SK-N-SH (cell line): ENCODE measurements around the gene CDK9. TPM values are rescaled to one million over a fixed set of nuclear protein-coding genes. Genes with fewer than 3 reads are reported as not detected.

Source experiments
- CTCF ChIA-PET: fragments of 300-600, 350-600 bp; formaldehyde crosslinking; extraction: SDS; loops from one replicate; lab custom pipeline; 2021; lab: Yijun Ruan, JAX
- POLR2A ChIA-PET: fragments of 350-600 bp; sonication (Branson Sonifier 250); formaldehyde crosslinking; extraction: SDS; loops from one replicate; lab custom pipeline; 2020; ENCODE audit warnings: antibody characterized with exemption, inconsistent platforms; lab: Yijun Ruan, JAX
- DNase-seq: peaks from one replicate; pipeline ENCODE4 v3.0.0; 2012
- H2AFZ ChIP-seq: fragments of 200-600 bp; sonication (generic); 2 replicates; pipeline ENCODE4 v1.8.1; 2016; ENCODE audit warnings: antibody characterized with exemption, mild to moderate bottlenecking, low read depth
- H3F3A ChIP-seq: fragments of 200-600 bp; sonication (generic); replicated peaks from 2 replicates; pipeline ENCODE3; 2016; ENCODE audit warnings: antibody characterized with exemption, mild to moderate bottlenecking; ENCODE audit not compliant: insufficient read depth
- H3K27ac ChIP-seq, 2 experiments: fragments of 200-500 bp in 1 of 2; fragments of 200-600 bp in 1 of 2; sonication (Bioruptor generic) in 1 of 2; sonication (generic), shearing (Covaris generic) in 1 of 2; 2 replicates each; pipeline versions ENCODE4 v1.5.1 to v1.6.1; 2014 to 2016; ENCODE audit warnings: low read depth in 2 of 2, inconsistent platforms in 1 of 2, low read length in 1 of 2, mild to moderate bottlenecking in 1 of 2, mixed read lengths in 1 of 2
- H3K27me3 ChIP-seq: fragments of 200-600 bp; sonication (generic), shearing (Covaris generic); 2 replicates; pipeline ENCODE4 v1.6.1; 2016; ENCODE audit warnings: mixed run types; ENCODE audit not compliant: insufficient read depth
- H3K36me3 ChIP-seq, 2 experiments: fragments of 200-500 bp in 1 of 2; fragments of 200-600 bp in 1 of 2; sonication (Bioruptor generic) in 1 of 2; sonication (generic) in 1 of 2; replicated peaks in 1 of 2; 2 replicates each; pipeline versions ENCODE3 to v1.5.1; 2014 to 2016; ENCODE audit warnings: low read length in 1 of 2, mild to moderate bottlenecking in 1 of 2; ENCODE audit not compliant: insufficient read depth in 2 of 2, control insufficient read depth in 1 of 2
- H3K4me1 ChIP-seq, 2 experiments: fragments of 200-500 bp in 1 of 2; fragments of 200-600 bp in 1 of 2; sonication (Bioruptor generic) in 1 of 2; sonication (generic), shearing (Covaris generic) in 1 of 2; 2 replicates each; pipeline versions ENCODE4 v1.5.1 to v1.6.1; 2014 to 2016; ENCODE audit warnings: low read depth in 1 of 2, low read length in 1 of 2, mixed run types in 1 of 2; ENCODE audit not compliant: insufficient read depth in 2 of 2, control insufficient read depth in 1 of 2
- H3K4me2 ChIP-seq: fragments of 200-600 bp; sonication (generic), shearing (Covaris generic); 2 replicates; pipeline ENCODE4 v1.6.1; 2017; ENCODE audit warnings: mixed run types
- H3K4me3 ChIP-seq, 2 experiments: fragments of 200-500 bp in 1 of 2; fragments of 200-600 bp in 1 of 2; sonication (Bioruptor generic) in 1 of 2; sonication (generic), shearing (Covaris generic) in 1 of 2; 2 replicates each; pipeline versions ENCODE4 v1.5.1 to v1.8.1; 2014 to 2016; ENCODE audit warnings: low read depth in 2 of 2, inconsistent platforms in 1 of 2, low read length in 1 of 2, mild to moderate bottlenecking in 1 of 2, mixed read lengths in 1 of 2, moderate library complexity in 1 of 2
- H3K79me2 ChIP-seq: fragments of 200-600 bp; sonication (generic); 2 replicates; pipeline ENCODE4 v1.8.1; 2017; ENCODE audit warnings: mild to moderate bottlenecking; ENCODE audit not compliant: insufficient read depth
- H3K9ac ChIP-seq: fragments of 200-600 bp; sonication (generic); 2 replicates; pipeline ENCODE4 v1.6.1; 2017; ENCODE audit warnings: mixed run types
- H3K9me2 ChIP-seq: fragments of 200-600 bp; sonication (generic); 2 replicates; pipeline ENCODE4 v1.6.1; 2017; ENCODE audit warnings: mixed run types
- H3K9me3 ChIP-seq: fragments of 200-600 bp; sonication (generic); 2 replicates; pipeline ENCODE4 v1.6.1; 2017; ENCODE audit warnings: mixed run types, mild to moderate bottlenecking, moderate library complexity
- H4K20me1 ChIP-seq: fragments of 200-600 bp; sonication (generic); 2 replicates; pipeline ENCODE4 v1.6.1; 2017; ENCODE audit warnings: mild to moderate bottlenecking, mixed run types; ENCODE audit not compliant: insufficient read depth
- CTCF ChIP-seq: fragments of 200-600 bp; sonication (generic); IDR thresholded peaks from 2 replicates; pipeline ENCODE4 v1.6.1; 2017; ENCODE audit warnings: antibody characterized with exemption, mild to moderate bottlenecking, moderate library complexity
- FOSL2 ChIP-seq: IDR thresholded peaks from 2 replicates; pipeline ENCODE4 v1.4.0; 2012; ENCODE audit warnings: low read depth, mild to moderate bottlenecking, moderate library complexity, borderline replicate concordance
- NRF1 ChIP-seq: IDR thresholded peaks from 2 replicates; pipeline ENCODE4 v1.6.1; 2012; ENCODE audit warnings: low read depth, mild to moderate bottlenecking, low read length
- POLR2AphosphoS5 ChIP-seq: IDR thresholded peaks from 2 replicates; pipeline ENCODE4 v1.6.1; 2012; ENCODE audit warnings: low read depth, low read length
- SMC3 ChIP-seq: IDR thresholded peaks from 2 replicates; pipeline ENCODE4 v1.6.1; 2012; ENCODE audit warnings: low read depth, low read length, improper control_type of control experiment
- WGBS: methylation state at CpG from one replicate; pipeline ENCODE4 v1.1.6; 2017; ENCODE audit warnings: low lambda C conversion rate; 5-methylcytosine and 5-hydroxymethylcytosine counted together
- polyA plus RNA-seq, 3 experiments: library from polyadenylated mRNA; depleted of rRNA; stranded (reverse); fragments of >200 nt; gene quantifications; 2 replicates each; pipeline ENCODE4 v1.2.3, GENCODE V29; 2012

The CDK9 gene
- polyA plus RNA-seq, 1 of the 3 experiments (the other 2 are of a cell fraction) = 82.7 TPM

- H3K9me2 ChIP-seq = no peaks in the 10 kb centered on the region
- no peak overlapping the region for H3K27ac ChIP-seq
- CTCF ChIA-PET = interaction anchor here (0.9 to 3.2 kb wide), 3 partner anchors 57 to 73 kb away, joined by 3 to 13 read pairs (median 4); partner anchors contain the start of gene TOR2A
- H3K4me2 ChIP-seq = no peak overlapping the region
- no peak overlapping the region for H3K4me3 ChIP-seq
- DNase-seq = no peak
- peaks cover 18% of the 10 kb centered on the region; the same call in 1 of the 2 replicates for H4K20me1 ChIP-seq
- 84% methylated on average over 11 of the region's 11 CpGs for WGBS
- H3K9me3 ChIP-seq = no peaks in the 10 kb centered on the region
- peaks cover under 1 to 6% of the 10 kb centered on the region in 2 experiments; a peak in 2 of 4 replicates for H3K4me1 ChIP-seq
- peaks cover 12 to 14% of the 10 kb centered on the region in 2 experiments for H3K36me3 ChIP-seq
- no peak for TF ChIP-seq POLR2AphosphoS5
- no peak for TF ChIP-seq NRF1
- H3F3A ChIP-seq = peaks cover 46% of the 10 kb centered on the region
- H3K9ac ChIP-seq = no peak overlapping the region
- POLR2A ChIA-PET = interaction anchor here (0.7 to 1.4 kb wide), 2 partner anchors 8 to 14 kb away, joined by 3 to 4 read pairs; no protein-coding TSS in a partner anchor
- H2AFZ ChIP-seq = no peak overlapping the region
- no peaks in the 10 kb centered on the region for H3K79me2 ChIP-seq
- no peaks in the 10 kb centered on the region for H3K27me3 ChIP-seq
Measured at GRCh38 chr9:127796852-127797370, 11.1 kb downstream of the CDK9 start.

- H4K20me1 ChIP-seq = no peaks in the 10 kb centered on the region
- peaks cover 35% of the 10 kb centered on the region for H3K79me2 ChIP-seq
- CTCF ChIA-PET = interaction anchor here (0.6 to 2.0 kb wide), 8 partner anchors 10 to 194 kb away, joined by 3 to 12 read pairs (median 4); no protein-coding TSS in a partner anchor
- peak overlapping the region; percentile 94 for H2AFZ ChIP-seq
- peaks cover 4 to 22% of the 10 kb centered on the region in 2 experiments for H3K36me3 ChIP-seq
- H3K4me1 ChIP-seq = peaks cover 13 to 16% of the 10 kb centered on the region in 2 experiments; a peak in 3 of 4 replicates
- whole genome bisulfite sequencing = 43% methylated on average over 10 of the region's 10 CpGs
- no peaks in the 10 kb centered on the region for H3K9me2 ChIP-seq
- H3K27ac ChIP-seq = peak overlapping the region; percentile 65 to 92
- H3F3A ChIP-seq = peaks cover 16% of the 10 kb centered on the region
- peak; percentile 32; the same call in 1 of the 2 replicates for TF ChIP-seq CTCF
- TF ChIP-seq SMC3 = peak; percentile 28; the same call in 1 of the 2 replicates
- TF ChIP-seq FOSL2 = no peak
- peak overlapping the region; percentile 91 for H3K4me2 ChIP-seq
- peak overlapping the region; percentile 99 for H3K9ac ChIP-seq
- H3K4me3 ChIP-seq = peak overlapping the region; percentile 47 to 64
- DNase-seq = no peak
- H3K27me3 ChIP-seq = no peaks in the 10 kb centered on the region
- H3K9me3 ChIP-seq = no peaks in the 10 kb centered on the region
- POLR2A ChIA-PET = interaction anchor here (0.6 to 2.0 kb wide), 3 partner anchors 10 to 234 kb away, joined by 3 to 10 read pairs (median 4); no protein-coding TSS in a partner anchor
Measured at GRCh38 chr9:127801955-127802575, 16.2 kb downstream of the CDK9 start.
